AG09319 (cell line): Measurements from ENCODE around the gene RXFP1.

ENCODE experiments used
- DNase-seq: peaks from one replicate; pipeline ENCODE4 v3.0.0-alpha.2; 2010; ENCODE audit warnings: low read depth; ENCODE audit errors: extremely low read depth
- TF ChIP-seq, protein P1 (sequence below): IDR thresholded peaks from 2 replicates; pipeline ENCODE4 v1.5.1; 2011; ENCODE audit warnings: low read depth, mild to moderate bottlenecking, inconsistent platforms, low read length, moderate library complexity

The RXFP1 gene

DNA sequence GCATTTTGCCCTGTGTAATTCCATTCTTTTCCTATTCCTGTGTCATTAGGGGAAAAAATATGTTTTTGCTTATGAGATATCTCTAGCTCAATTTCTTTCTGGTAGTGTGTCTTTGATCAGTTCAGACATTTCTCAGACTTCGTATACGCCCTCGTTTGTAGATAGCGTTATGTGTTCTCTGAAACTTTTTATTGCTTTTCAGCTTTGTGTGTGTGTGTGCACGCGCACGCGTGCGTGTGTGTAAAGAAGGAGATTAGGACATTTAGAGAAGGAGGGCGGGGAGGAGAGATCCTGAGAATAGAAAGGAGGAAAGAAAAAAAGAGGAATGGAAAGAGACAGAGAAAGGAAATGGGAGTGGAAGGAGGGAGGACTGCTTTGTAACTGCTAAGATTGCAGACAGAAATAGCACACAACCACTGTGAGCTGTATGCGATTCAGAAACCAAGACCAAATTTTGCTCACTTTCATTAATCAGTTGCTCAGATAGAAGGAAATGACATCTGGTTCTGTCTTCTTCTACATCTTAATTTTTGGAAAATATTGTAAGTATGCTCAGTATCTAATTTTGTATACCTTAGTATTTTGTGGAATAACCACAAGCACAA lies at the start of gene RXFP1:
TSS of gene RXFP1 (plus strand) at position 399 of the 605 bp plus-strand sequence. CDS start at position 494, 95 bp downstream.
- TF ChIP-seq, protein P1, sequence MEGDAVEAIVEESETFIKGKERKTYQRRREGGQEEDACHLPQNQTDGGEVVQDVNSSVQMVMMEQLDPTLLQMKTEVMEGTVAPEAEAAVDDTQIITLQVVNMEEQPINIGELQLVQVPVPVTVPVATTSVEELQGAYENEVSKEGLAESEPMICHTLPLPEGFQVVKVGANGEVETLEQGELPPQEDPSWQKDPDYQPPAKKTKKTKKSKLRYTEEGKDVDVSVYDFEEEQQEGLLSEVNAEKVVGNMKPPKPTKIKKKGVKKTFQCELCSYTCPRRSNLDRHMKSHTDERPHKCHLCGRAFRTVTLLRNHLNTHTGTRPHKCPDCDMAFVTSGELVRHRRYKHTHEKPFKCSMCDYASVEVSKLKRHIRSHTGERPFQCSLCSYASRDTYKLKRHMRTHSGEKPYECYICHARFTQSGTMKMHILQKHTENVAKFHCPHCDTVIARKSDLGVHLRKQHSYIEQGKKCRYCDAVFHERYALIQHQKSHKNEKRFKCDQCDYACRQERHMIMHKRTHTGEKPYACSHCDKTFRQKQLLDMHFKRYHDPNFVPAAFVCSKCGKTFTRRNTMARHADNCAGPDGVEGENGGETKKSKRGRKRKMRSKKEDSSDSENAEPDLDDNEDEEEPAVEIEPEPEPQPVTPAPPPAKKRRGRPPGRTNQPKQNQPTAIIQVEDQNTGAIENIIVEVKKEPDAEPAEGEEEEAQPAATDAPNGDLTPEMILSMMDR = no peak
- DNase-seq = peak; percentile 3

DNA sequence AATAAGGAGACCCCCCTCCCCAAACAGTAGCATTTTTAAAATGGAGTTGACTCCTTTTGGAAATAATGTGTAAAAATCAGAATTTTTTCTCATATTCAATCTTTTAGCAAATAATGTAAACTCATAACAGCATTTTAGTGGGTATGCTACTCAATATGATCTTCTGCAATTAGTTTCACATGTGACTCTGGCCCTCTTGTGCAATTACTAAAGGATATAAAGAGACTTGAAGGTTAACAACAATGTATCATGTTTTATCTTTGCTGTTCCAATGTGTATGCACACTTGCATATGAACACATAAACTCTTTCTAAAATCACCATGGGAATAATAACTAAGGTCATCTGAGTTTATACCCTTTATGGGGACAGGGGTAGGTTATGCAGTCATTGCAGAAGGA lies 39.9 kb upstream of the RXFP1 start:
- TF ChIP-seq, protein P1 = no peak
- no peak for DNase-seq

DNA sequence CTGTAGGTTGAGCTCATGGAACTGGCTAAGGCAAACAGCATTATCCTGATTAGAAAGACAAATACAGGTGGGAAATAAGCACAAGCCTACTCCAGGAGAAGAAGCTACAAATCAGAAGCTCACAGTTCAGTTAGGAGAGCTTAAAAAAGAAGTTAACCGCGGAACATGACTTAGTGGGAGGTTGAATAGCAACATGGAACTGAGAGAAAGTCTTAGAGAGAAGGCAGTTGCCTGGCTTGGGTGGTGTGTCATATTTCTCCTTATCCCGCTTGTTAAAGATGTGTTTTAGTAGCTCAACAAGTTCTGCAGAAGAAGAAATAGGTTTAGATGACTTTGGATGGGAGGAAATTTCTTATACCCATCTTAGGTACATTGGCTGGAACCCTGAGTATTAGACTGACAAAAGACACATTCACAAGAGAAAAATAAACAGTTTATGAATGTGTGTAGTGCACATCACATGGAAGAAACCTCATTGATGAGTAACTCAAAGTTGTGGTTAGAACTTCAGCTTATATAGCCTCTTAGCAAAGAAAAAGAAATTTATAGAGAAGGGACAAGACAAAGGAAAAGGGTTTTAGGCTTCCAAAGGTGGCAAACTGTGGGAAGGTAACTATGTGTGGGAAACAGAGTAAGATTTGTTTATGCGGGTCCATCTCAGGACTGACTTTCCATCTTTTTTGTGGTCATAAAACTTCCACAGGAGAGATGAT lies 37.4 kb upstream of the RXFP1 start:
- TF ChIP-seq, protein P1 = no peak

DNA sequence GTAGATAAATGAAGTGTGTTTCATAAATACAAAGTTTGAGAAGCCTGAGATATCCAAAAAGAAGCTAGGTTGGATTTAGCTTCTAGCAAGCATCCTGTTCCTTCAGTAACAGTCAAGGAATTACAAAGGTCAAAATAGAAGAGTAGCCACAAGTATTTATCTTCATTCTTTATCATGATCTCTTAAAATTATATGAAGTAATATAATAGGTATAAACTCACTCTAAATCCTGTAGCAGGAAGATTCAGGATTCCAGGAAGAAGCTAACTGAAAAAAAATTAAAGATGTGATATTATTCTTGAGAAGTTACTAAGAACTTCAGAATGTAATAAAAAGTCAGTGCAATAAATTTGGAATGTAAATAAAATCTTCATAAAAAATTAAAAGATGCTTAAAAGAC lies 31.1 kb upstream of the RXFP1 start:
- TF ChIP-seq, protein P1 = no peak
- DNase-seq = no peak

More for the DNA sequence above, 37.4 kb upstream of the RXFP1 start:
- no peak for DNase-seq

DNA sequence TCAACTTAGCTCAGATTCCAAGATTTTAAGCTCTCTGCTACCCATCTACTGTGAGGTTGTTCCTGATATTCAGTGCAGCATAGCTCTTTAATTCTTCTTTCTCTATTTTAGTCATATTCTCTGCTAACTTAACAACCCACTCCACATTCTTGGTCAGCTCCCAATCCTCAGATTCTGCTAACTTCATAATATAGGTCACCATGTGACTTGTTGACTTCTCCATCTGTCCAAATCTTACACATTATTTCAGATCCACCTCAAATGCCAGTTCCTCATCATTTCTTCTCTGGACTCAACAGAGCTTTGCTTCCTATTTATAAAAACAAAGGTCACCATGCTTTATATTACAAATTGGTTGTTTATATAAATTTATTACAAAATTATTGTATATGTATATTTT lies 29.3 kb upstream of the RXFP1 start:
- no peak for DNase-seq
- TF ChIP-seq, protein P1 = no peak

DNA sequence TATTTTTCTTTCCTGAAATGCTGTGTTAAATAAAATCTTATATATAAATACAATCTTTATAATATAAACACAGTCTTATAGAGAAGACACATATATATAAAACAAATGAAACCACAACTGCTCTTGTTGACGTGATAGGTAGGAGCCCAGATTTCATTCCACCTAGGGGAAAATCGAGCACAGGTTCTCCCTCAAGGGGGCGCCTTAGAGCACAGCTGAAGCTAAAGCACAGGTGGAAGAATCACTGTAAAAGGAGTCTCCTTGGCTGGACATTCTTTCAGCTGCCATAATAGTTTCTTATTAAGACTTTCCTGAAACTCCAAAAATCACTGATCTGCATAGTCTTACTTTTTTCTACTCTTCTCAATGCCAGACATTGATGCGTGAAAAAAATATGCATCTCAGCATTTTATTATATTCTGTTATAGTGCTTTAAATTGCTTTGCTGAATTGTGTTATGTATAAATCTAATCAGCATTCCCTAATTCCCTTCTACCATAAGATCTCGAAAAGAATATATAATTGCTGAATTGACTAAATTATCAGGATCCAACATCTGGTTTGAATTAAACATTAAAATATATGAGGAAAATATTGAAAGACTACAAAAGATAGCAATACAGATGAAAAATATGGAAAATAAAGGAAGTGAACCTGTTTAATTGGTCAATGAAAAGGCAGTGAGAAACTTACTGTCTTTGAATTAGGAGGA lies 25.5 kb upstream of the RXFP1 start:
- no peak for DNase-seq
- TF ChIP-seq, protein P1 = peak; percentile 41

DNA sequence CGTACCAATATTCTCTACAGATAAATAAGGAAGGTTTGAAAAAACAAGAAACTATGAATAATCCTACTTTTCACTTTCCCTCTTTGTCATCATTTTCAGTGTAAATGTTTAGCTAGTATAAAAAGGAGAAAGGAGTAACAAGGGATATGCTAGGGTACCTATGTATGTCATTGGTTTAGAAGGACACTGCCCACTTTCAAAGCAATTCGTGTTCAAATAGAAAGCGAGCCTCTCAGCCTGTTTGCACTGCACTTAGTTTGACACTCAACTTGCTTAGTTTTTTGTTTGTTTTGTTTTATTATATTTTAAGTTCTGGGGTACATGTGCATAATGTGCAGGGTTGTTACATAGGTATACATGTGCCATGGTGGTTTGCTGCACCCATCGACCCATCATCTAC lies 21.6 kb upstream of the RXFP1 start:
- TF ChIP-seq, protein P1 = no peak
- no peak for DNase-seq
